Transverse colon (tissue), 4 donors: ENCODE results near the gene SOX8.

Experiments
- POLR2A ChIP-seq: fragments of 450-650 bp; IDR thresholded peaks from one replicate; pipeline ENCODE4 v1.6.1; 2016; ENCODE audit warnings: antibody characterized with exemption, mild to moderate bottlenecking, moderate library complexity
- POLR2AphosphoS5 ChIP-seq, 3 donors: sonication (generic); formaldehyde crosslinking; IDR thresholded peaks; one replicate each; pipeline ENCODE4 v1.6.1; 2016; ENCODE audit warnings: antibody characterized with exemption in 3 of 3
- TF ChIP-seq, protein P1 (sequence below), 5 experiments: fragments of 200-600 bp in 3 of 5; fragments of 450-650 bp in 2 of 5; sonication (generic) in 3 of 5; IDR thresholded peaks; 1 replicate in 2 of 5; 2 replicates in 3 of 5; pipeline ENCODE4 v1.5.1; 2016 to 2017; ENCODE audit warnings: antibody characterized with exemption in 5 of 5, inconsistent platforms in 3 of 5, mild to moderate bottlenecking in 2 of 5, moderate library complexity in 1 of 5

- TF ChIP-seq, protein P1, sequence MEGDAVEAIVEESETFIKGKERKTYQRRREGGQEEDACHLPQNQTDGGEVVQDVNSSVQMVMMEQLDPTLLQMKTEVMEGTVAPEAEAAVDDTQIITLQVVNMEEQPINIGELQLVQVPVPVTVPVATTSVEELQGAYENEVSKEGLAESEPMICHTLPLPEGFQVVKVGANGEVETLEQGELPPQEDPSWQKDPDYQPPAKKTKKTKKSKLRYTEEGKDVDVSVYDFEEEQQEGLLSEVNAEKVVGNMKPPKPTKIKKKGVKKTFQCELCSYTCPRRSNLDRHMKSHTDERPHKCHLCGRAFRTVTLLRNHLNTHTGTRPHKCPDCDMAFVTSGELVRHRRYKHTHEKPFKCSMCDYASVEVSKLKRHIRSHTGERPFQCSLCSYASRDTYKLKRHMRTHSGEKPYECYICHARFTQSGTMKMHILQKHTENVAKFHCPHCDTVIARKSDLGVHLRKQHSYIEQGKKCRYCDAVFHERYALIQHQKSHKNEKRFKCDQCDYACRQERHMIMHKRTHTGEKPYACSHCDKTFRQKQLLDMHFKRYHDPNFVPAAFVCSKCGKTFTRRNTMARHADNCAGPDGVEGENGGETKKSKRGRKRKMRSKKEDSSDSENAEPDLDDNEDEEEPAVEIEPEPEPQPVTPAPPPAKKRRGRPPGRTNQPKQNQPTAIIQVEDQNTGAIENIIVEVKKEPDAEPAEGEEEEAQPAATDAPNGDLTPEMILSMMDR (IDR thresholded peaks at IDR 0.05), result no peak
- TF ChIP-seq POLR2A, result no peak
- TF ChIP-seq POLR2AphosphoS5 (IDR thresholded peaks at IDR 0.05), result no peak
Observed at GRCh38 chr16:966035-966434, 15.5 kb upstream of the SOX8 start.
